GM12878 (cell line): ENCODE measurements around the gene CEP250. TPM values are rescaled to one million over a fixed set of nuclear protein-coding genes. Genes with fewer than 3 reads are reported as not detected.

Experiments
- ATAC-seq: fragments of 200-7000 bp; cut with Tn5 transposase; 3 replicates; pipeline ENCODE4 v1.9.1; 2020; ENCODE audit warnings: mild to moderate bottlenecking, moderate library complexity
- BruUV-seq: library from RNA; stranded (reverse); fragments of 400-500 nt; replicated peaks from 2 replicates; lab custom pipeline; 2021; lab: Mats Ljungman, UMichigan
- CTCF ChIA-PET: fragments of 300-600 bp; sonication (Branson Sonifier 250); formaldehyde crosslinking; extraction: SDS; loops from one replicate; lab custom pipeline; 2021; ENCODE audit warnings: inconsistent platforms; lab: Yijun Ruan, JAX
- POLR2A ChIA-PET: fragments of 350-600 bp; formaldehyde crosslinking; extraction: SDS; loops from one replicate; lab custom pipeline; 2021; ENCODE audit warnings: inconsistent platforms; lab: Charles Lee
- RAD21 ChIA-PET: fragments of 300-600 bp; sonication (Branson Sonifier 250); formaldehyde crosslinking; loops from one replicate; lab custom pipeline; 2023; ENCODE audit warnings: antibody characterized with exemption; ENCODE audit not compliant: unreplicated experiment; lab: Charles Lee
- SMC1A ChIA-PET: fragments of 300-600 bp; sonication (Branson Sonifier 250); formaldehyde crosslinking; loops from one replicate; lab custom pipeline; 2023; ENCODE audit not compliant: unreplicated experiment, uncharacterized antibody; lab: Charles Lee
- DNase-seq: peaks from one replicate; pipeline ENCODE4 v3.0.0-alpha.2; 2011; ENCODE audit warnings: low read depth, low spot score
- FAIRE-seq: peaks from 3 replicates; lab custom pipeline; 2011; peaks lifted over from hg19 to GRCh38; lab: Jason Lieb, UNC
- H2AFZ ChIP-seq: 2 replicates; pipeline ENCODE4 v1.6.0; 2011; ENCODE audit warnings: low read depth, low read length, control low read depth; ENCODE audit not compliant: control insufficient read depth
- H3K27ac ChIP-seq: 2 replicates; pipeline ENCODE4 v1.5.1; 2011; ENCODE audit warnings: control low read depth; ENCODE audit not compliant: control insufficient read depth, insufficient read depth
- H3K27me3 ChIP-seq, 2 experiments: replicated peaks in 1 of 2; 2 replicates each; pipeline versions ENCODE4 v1.6.0 to v1.6.1; 2011; ENCODE audit warnings: low read length in 1 of 2; ENCODE audit not compliant: control insufficient read depth in 2 of 2, insufficient read depth in 2 of 2
- H3K36me3 ChIP-seq, 2 experiments: 2 replicates each; pipeline ENCODE4 v1.5.1; 2011; ENCODE audit warnings: low read length in 1 of 2; ENCODE audit not compliant: control insufficient read depth in 2 of 2, insufficient read depth in 2 of 2
- H3K4me1 ChIP-seq: 2 replicates; pipeline ENCODE4 v1.6.1; 2011; ENCODE audit warnings: mild to moderate bottlenecking, low read length, moderate library complexity, mixed read lengths; ENCODE audit not compliant: control insufficient read depth, insufficient read depth
- H3K4me2 ChIP-seq: 2 replicates; pipeline ENCODE4 v1.6.0; 2011; ENCODE audit warnings: control low read depth; ENCODE audit not compliant: control insufficient read depth, insufficient read depth
- H3K4me3 ChIP-seq: fragments of 200-600 bp; sonication (generic); 2 replicates; pipeline ENCODE4 v1.5.1; 2016
- H3K79me2 ChIP-seq: 2 replicates; pipeline ENCODE4 v1.6.0; 2011; ENCODE audit warnings: low read length; ENCODE audit not compliant: control insufficient read depth, insufficient read depth
- H3K9ac ChIP-seq: 2 replicates; pipeline ENCODE4 v1.8.0; 2011; ENCODE audit warnings: low read length, control low read depth, mixed read lengths; ENCODE audit not compliant: control insufficient read depth, insufficient read depth
- H3K9me3 ChIP-seq: replicated peaks from 3 replicates; pipeline ENCODE4 v1.5.1; 2011; ENCODE audit warnings: mild to moderate bottlenecking, low read length; ENCODE audit not compliant: control insufficient read depth, insufficient read depth
- H4K20me1 ChIP-seq: 2 replicates; pipeline ENCODE4 v1.6.0; 2011; ENCODE audit not compliant: control insufficient read depth, insufficient read depth
- ATF3 ChIP-seq: IDR thresholded peaks from 2 replicates; pipeline ENCODE4 v1.6.1; 2011; ENCODE audit warnings: low read depth, mild to moderate bottlenecking, low read length, moderate library complexity, borderline replicate concordance; ENCODE audit errors: extremely low read depth
- BRCA1 ChIP-seq: IDR thresholded peaks from 2 replicates; pipeline ENCODE4 v1.6.1; 2011; ENCODE audit warnings: low read depth, low read length, improper control_type of control experiment
- CHD1 ChIP-seq: IDR thresholded peaks from 2 replicates; pipeline ENCODE4 v1.6.1; 2012; ENCODE audit warnings: low read depth, low read length, improper control_type of control experiment
- CUX1 ChIP-seq: IDR thresholded peaks from 2 replicates; pipeline ENCODE4 v1.6.1; 2012; ENCODE audit warnings: improper control_type of control experiment, low read depth, low read length; ENCODE audit not compliant: insufficient replicate concordance
- LARP7 ChIP-seq: fragments of 450-650 bp; IDR thresholded peaks from 2 replicates; pipeline ENCODE4 v1.6.1; 2017; ENCODE audit warnings: mild to moderate bottlenecking
- MLLT1 ChIP-seq: fragments of 450-650 bp; IDR thresholded peaks from 2 replicates; pipeline ENCODE4 v1.6.1; 2016; ENCODE audit warnings: mild to moderate bottlenecking
- PBX3 ChIP-seq: IDR thresholded peaks from 2 replicates; pipeline ENCODE4 v1.6.1; 2011; ENCODE audit warnings: mild to moderate bottlenecking, low read depth, low read length, moderate library complexity; ENCODE audit not compliant: insufficient replicate concordance
- RUNX3 ChIP-seq: IDR thresholded peaks from 2 replicates; pipeline ENCODE4 v1.6.1; 2012; ENCODE audit warnings: low read length, inconsistent platforms
- SIX5 ChIP-seq: IDR thresholded peaks from 2 replicates; pipeline ENCODE4 v1.6.1; 2011; ENCODE audit warnings: mild to moderate bottlenecking, low read depth, low read length, moderate library complexity; ENCODE audit not compliant: severe bottlenecking
- ZBED1 ChIP-seq: IDR thresholded peaks from 2 replicates; pipeline ENCODE4 v1.6.1; 2016; ENCODE audit warnings: borderline replicate concordance
- ZZZ3 ChIP-seq: IDR thresholded peaks from 2 replicates; pipeline ENCODE4 v1.6.1; 2011; ENCODE audit warnings: low read depth; ENCODE audit not compliant: control insufficient read depth, insufficient read length
- WGBS: methylation state at CpG from one replicate; pipeline ENCODE4 v1.1.6; 2016; ENCODE audit warnings: low lambda C conversion rate; ENCODE audit not compliant: insufficient replicate concordance, insufficient coverage; ENCODE audit errors: missing lambda C conversion rate; 5-methylcytosine and 5-hydroxymethylcytosine counted together
- in situ Hi-C: fragments of 300-500 bp; cut with MboI; formaldehyde crosslinking; loops from 9 replicates; pipeline ENCODE4 v1.14.3; 2018; ENCODE audit warnings: mixed read lengths
- intact Hi-C: fragments of 100-400 bp; cut with micrococcal nuclease; formaldehyde crosslinking; loops from one replicate; pipeline ENCODE4 v1.14.2; 2022; ENCODE audit not compliant: unreplicated experiment
- polyA plus RNA-seq, 11 experiments: library from polyadenylated mRNA; depleted of rRNA in 4 of 11; unstranded in 6 of 11; stranded (reverse) in 5 of 11; fragments of >200 nt; fragmentation: Nextera tagmentation in 4 of 11; fragmentation: Illumina TruSeq in 1 of 11; extraction: Ambion mirVana in 4 of 11; extraction: Trizol in 1 of 11; gene quantifications; 1 replicate in 1 of 11; 2 replicates in 10 of 11; pipeline versions ENCODE4 v1.2.1 to v1.2.3, GENCODE V29; 2011 to 2016; ENCODE audit warnings: inconsistent platforms in 2 of 11, missing spikeins in 2 of 11, low read depth in 1 of 11
- total RNA-seq, 4 experiments: library from RNA; depleted of rRNA in 3 of 4; stranded (reverse); fragments of >200 nt in 3 of 4; fragmentation: Illumina TruSeq in 1 of 4; extraction: Trizol in 1 of 4; gene quantifications; 2 replicates each; pipeline versions ENCODE4 v1.2.1 to v1.2.3, GENCODE V29; 2013 to 2021
- TF ChIP-seq, protein P1 (sequence below): fragments of 450-650 bp; IDR thresholded peaks from 2 replicates; pipeline ENCODE4 v1.6.1; 2016; ENCODE audit warnings: mild to moderate bottlenecking

The CEP250 gene
- total and polyA plus RNA-seq, 10 of the 15 experiments (the other 5 are each of a cell fraction or from before 2014, with no cell fraction given) = 2.4 to 41.6 (median 25.7) TPM

- H3K27ac ChIP-seq = no peak overlapping the region
- H3K27me3 ChIP-seq = no peaks in the 10 kb centered on the region
- POLR2A ChIA-PET = interaction anchor here (0.6 kb wide), 1 partner anchor 1060 kb away, joined by 3 read pairs; no protein-coding TSS in a partner anchor
- peaks cover 5 to 6% of the 10 kb centered on the region in 2 experiments; a peak in 3 of 4 replicates for H3K36me3 ChIP-seq
- SMC1A ChIA-PET = no interaction called here
- ATAC-seq = no peak
- no peaks in the 10 kb centered on the region for H4K20me1 ChIP-seq
- no peak overlapping the region for H3K9ac ChIP-seq
- peaks cover 6% of the 10 kb centered on the region; the same call in 1 of the 2 replicates for H3K79me2 ChIP-seq
- no peak for FAIRE-seq
- 100% methylated on average over 15 of the region's 16 CpGs for WGBS
- BruUV-seq = no TSS peak
- peaks cover 12% of the 10 kb centered on the region for H3K4me1 ChIP-seq
- no peak for DNase-seq
- intact Hi-C loops (loop anchor here (5.0 kb wide), 1 partner anchor 73 kb away; the partner anchor contains the start of gene SPAG4), in situ Hi-C loops (no loop called here)
- H3K4me2 ChIP-seq = no peak overlapping the region
- CTCF ChIA-PET = interaction anchor here (1.1 kb wide), 1 partner anchor 59 kb away, joined by 3 read pairs; no protein-coding TSS in a partner anchor
- H3K9me3 ChIP-seq = no peaks in the 10 kb centered on the region
- no peak overlapping the region for H3K4me3 ChIP-seq
- RAD21 ChIA-PET = no interaction called here
- no peak overlapping the region for H2AFZ ChIP-seq
- TF ChIP-seq, protein P1, sequence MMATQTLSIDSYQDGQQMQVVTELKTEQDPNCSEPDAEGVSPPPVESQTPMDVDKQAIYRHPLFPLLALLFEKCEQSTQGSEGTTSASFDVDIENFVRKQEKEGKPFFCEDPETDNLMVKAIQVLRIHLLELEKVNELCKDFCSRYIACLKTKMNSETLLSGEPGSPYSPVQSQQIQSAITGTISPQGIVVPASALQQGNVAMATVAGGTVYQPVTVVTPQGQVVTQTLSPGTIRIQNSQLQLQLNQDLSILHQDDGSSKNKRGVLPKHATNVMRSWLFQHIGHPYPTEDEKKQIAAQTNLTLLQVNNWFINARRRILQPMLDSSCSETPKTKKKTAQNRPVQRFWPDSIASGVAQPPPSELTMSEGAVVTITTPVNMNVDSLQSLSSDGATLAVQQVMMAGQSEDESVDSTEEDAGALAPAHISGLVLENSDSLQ = no peak
- TF ChIP-seq CHD1 (no peak), CUX1 (no peak), SIX5 (no peak), ZBED1 (no peak), ATF3 (no peak), MLLT1 (no peak), PBX3 (peak; percentile 3), ZZZ3 (no peak), BRCA1 (no peak), RUNX3 (no peak), LARP7 (no peak)
Measured at GRCh38 chr20:35544436-35544835, 89.0 kb downstream of the CEP250 start.
